ENCODE measurements around the gene LSAMP.

The LSAMP gene

DNA sequence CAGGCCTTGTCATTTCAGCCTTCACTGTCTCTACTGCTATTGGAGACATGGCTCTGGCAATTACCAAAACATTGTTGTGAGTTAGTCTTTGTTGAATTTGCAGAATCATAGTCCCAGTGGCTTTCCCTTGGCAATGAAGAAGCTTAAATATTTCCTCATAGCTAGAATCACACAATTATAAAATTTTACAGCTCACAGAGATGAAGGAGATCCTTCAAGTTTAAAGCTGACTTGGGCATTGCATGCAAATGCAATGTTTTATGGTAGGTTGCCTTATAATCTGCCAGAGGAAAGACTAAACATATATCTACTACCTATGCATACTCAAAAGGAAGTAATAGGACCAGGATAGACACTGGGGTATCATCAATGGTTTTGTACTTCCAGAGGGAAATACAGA lies 90.9 kb downstream of the LSAMP start:
- DNase-seq (ENCODE audit: low read depth) = no peak

DNA sequence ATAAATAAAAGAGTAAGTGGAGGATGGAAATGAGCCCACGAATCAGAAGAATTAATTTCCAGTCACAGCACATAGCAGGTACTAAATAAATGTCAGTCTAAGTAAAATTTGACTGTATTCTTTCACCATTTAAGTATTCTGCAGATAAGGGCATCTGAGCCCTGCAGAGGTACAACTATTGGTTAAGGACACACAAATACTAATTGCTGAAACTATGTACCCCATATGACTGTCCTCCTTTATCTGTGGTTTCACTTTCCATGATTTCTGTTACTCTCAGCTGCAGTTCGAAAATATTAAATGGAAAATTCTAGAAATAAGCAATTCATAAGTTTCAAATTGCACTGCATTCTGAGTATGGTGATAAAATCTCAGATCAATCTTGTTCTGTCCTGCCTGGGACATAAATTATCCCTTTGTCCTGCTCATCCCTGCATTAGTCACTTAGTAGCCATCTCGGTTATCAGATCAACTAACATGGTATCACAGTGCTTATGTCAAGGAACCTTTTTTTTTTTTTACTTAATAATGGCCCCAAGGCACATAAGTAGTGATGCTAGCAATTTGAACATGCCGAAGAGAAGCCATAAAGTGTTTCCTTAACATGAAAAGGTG lies 95.1 kb downstream of the LSAMP start:
- no peak for DNase-seq (ENCODE audit: low read depth)

DNA sequence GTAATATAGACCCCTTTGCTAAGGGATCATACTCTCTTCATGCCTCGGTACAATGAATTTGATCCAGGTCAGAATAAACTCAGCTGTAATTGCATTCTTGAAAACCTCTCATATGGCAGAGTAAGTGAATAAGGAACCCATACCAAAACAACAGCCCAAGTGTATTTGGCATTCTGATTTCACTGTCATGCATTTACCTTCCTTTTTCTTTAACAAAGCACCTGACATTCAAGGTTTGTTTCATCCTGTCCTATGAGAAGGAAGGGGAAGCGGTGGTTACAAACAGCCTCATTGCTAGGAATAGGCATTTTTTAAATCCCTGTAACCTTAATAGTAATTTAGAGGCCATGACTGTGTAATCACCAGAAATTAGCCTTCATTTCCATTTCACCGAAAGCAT lies 97.1 kb downstream of the LSAMP start:
- no peak for DNase-seq (ENCODE audit: low read depth)

DNA sequence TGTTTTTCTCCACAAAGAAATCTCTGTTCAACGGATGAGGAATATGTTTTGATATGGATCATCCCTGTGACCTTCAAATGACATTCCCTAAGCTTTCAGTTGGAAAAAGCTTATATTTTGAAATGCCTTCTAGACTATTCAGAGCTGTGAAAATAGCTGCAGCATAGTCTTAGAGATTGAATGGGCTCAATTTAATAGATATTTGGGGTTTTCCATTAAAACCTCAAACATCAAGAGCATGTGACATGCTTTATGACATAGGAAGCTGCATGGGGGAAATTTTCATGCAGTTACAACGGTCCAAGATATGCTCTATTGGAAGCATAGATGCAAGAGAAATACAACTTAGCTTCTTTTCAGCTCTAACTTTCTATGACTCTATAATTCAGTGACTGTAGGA lies 102.8 kb downstream of the LSAMP start:
- no peak for DNase-seq (ENCODE audit: low read depth)

DNA sequence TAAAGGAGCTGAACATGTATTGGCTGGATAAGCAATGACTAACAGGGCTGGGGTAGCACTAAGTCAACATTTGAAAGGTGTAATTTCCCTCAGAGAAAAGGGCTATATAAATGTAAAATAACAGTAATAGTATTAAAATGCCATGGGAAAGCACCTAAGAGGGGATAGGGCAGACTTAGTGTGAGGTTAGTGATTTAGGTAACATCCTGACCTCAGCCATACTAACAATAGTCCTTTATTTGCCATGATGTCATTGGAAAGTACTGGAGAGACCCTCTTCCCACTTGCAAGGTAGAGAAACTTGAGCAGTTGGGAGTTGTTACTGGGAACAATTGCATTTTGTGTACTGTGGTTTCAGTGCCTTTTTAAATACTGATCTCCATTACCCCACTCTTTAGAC lies 103.4 kb downstream of the LSAMP start:
- DNase-seq (ENCODE audit: low read depth) = no peak

DNA sequence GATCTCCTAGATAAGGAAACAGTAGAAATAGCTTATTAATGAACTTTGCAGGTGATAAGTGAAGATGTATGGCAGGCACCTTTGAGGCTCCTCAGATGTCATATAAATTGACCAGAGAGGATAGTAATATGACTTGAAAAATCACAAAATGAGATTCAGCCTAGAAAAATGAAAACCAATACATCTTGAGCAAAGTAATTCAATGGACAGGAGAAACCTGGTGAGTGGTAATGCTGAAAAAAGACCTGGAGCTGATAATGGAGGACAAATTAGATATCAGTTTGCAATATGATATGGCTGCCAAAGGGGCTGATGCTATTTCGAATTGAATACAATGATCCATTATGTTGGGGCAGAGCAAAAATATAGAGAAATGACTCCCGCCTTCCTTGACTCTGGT lies 103.9 kb downstream of the LSAMP start:
- DNase-seq (ENCODE audit: low read depth) = no peak

DNA sequence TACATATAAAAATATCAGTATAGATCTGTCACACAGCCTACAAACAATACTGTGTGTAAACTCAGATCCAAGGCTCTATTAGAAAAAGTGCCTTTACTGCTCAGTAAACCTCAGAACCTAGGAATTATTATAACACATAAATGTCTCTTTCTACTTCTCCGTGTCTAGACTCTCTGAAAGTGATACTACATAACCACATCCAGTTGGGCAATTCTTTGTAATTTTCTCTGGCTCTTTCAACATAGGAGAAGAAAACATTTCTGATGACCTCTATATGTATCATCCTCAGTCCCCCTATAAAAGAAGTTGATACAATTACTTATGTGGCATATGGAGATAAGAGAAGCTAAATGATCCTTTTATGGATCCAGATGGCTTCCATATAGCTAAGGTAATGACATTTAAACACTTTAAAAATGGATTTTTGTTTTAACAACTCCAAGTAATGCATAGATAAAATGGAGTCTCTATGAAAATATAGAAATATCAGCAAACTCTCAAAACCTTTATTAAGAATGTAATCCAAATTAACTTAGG lies 104.5 kb downstream of the LSAMP start:
- DNase-seq (ENCODE audit: low read depth) = peak; percentile 2

DNA sequence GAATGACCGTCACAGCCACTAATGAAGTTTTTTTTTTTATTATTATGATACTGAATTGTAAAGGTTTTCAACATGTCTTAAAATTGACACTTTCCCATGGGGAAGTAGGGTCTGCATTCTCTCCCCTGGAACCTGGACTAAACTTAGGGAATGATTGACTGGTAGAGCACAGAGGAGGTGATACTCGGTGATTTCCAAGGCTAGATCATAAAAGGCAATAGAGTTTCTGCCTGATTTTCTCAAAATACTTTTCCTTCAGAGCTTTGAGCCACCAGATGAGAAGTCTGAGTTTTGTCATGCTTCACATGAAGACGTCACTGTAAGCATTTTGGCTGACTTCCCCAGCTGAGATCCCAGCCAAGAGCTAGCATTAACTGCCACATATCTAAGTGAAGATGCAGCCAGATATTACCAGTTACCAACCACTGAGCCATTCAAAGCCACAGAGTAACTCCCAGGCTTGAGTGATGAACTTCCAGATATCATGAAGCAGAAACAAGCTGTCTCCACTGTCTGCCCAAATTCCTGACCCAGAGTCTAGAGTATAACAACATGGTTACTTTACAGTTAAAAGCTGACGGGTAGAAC lies 105.8 kb downstream of the LSAMP start:
- DNase-seq (ENCODE audit: low read depth) = peak; percentile 41

DNA sequence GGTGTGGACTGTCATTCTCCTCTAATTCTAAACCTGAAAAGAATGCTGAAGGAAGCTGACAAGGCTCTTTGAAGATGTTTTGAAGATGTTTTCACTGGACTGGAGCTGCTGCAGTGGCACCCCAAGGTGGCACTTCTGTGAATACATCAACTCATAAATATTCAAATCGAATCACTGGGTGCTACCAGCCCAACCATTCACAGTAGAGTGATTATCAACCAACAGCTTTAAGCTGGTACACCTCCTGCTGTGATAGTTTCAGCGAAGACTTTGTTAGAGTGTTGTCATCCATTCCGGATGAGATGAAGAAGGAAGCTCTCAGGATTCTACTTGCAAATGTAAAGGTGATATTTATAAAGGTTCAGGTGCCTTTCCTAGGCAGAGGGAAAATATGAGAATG lies 106.6 kb downstream of the LSAMP start:
- DNase-seq (ENCODE audit: low read depth) = no peak

DNA sequence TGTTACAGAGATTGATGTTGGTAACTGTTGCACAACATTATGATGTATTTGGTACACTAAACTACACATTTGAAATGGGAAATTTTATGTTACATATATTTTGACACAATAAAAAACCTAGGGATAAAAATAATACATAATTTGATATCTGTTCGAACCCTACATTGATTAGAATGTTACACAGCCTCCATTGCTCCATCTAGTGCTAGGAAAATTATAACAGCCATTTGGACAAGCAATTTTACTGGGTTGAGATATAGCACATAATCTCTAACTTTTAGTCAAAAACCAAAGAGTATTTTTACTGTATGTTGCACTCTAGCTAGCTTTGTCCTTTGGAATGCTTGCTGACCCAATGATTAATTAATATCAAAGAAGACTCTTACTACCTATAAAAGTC lies 108.1 kb downstream of the LSAMP start:
- DNase-seq (ENCODE audit: low read depth) = no peak

DNA sequence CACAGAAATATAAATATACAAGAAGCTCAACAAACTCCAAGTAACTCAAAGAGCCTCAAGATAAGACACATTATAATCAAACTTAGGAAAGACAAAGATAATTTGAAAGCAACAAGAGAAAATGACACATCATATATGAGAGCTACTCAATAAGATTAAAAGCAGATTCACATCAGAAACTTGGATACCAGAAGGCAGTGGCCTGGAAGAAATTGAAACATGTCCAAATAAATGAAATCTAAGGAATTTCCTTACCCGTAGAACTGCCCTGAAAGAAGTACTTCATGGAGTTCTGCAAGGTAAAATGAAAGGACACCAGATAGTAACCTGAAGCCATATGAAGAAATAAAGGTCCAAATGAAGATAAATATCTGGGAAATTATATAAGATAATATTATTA lies 113.9 kb downstream of the LSAMP start:
- no peak for DNase-seq (ENCODE audit: low read depth)

DNA sequence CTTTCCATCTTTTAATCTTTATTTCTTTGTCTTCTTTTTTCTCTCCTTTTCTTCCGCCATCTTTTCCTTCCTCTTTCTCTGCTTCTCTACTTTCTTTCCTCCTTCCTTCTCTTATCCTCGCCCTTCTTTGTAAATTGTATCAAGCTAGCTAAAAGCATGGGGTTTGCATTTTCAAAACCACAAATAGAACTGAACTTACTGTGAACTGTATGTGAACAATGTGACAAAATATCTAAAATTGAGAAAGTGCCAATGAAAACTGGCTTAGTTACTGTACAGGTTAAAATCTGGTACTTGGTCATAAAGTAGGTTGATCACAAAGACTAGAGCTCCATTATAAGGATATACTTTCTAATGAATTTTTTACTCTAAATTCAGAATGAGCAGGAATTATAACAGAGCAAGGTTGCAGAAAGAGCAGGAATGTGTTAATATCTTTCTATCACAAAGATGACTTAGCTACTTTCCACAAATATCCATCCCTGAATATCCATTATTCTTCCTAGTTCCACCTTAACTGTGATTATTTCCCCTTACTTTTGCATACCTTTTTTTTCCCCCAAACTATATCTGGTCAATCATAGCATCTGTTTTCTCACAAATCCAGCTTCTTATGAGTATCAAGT lies 122.4 kb downstream of the LSAMP start:
- DNase-seq (ENCODE audit: low read depth) = no peak

DNA sequence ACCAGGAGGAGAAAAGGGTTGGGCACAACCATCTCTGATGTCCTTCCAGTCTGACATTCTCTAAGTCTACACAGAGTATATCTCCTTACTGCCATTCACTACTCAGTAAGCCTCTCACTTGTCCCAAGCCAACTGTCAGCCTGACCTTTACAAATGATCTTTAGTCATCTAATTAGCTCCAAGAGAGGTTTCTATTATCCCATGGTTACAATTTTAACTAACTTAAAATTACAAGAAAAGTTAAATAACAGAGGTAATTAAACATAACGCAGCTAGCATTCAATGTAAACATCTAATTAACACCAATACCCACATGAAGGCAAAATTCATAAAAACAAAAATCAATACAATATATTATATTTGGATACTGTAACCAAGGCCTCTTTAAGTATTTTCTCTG lies 126.9 kb downstream of the LSAMP start:
- DNase-seq (ENCODE audit: low read depth) = no peak

DNA sequence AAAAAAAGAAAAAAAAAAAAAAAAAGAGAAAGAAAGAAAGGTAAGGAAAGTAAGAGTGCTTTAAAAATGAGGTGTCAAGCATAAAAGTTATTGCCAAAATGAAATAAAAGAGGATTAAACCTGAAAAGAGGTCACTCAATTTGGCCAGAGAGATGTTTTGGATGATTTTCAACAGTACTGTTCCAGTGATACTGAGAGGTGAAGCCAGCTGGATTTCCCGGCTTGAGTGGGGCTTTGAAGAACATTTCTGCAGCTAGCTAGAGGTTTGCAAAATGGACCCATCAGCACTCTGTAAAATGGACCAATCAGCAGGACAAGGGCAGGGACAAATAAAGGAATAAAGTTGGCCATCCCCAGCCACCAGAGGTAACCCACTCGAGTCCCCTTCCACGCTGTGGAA lies 128.5 kb downstream of the LSAMP start:
- no peak for DNase-seq (ENCODE audit: low read depth)

DNA sequence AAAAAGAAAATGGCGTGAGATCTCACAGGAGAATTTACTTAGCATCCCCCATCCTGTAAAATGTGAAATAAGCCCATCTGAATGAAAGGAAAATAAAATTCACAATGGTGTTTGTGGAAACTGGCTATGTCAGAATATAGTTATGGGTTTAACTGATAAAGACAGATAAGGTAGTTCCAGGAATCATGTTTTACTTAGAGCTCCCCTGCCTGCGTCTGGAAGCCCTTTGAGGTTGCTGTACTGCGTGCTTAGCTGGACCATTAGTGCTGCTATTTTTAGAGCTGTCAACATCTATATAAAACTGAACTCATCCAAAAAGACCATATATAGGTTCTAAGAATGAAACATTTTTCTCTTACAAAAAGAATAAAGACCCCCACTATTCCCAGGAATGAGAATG lies 130.8 kb downstream of the LSAMP start:
- no peak for DNase-seq (ENCODE audit: low read depth)

DNA sequence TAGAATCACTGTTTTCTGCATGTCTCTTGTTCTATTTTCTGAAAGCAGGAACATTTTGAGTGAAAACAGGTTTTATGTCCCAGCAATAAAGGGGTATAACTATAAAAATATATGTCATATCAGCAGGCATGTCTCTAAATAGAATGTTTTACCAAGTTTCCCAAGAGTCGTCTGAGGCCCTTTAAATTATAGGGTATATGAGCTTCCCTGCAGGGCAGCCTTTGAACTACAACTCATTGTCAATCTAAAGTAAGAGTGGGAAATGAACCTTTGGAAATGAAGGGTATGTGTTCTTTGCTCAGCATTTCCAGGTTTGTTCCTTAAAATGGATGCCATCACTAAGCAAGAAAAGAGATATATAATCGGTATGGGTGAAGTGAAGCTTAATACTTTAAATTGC lies 138.6 kb downstream of the LSAMP start:
- no peak for DNase-seq (ENCODE audit: low read depth)

DNA sequence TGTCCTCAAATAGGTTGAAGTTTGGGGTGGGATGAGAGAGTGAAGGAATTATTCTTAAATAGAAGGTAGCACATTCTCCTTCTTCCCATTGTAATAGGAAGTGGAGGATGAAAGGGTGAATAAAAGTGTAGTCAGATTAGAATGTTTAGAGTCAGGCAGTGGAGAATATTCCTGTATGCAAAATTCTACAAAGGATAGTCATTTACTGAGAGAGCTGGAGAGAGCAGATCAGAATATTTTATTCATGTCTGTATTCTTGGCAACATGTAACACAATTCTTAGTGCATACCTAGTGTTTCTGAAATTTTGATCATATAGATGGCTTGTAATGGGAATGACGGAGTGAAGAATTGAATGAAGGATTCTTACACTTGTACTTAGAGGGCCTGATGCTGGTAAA lies 139.1 kb downstream of the LSAMP start:
- DNase-seq (ENCODE audit: low read depth) = no peak

DNA sequence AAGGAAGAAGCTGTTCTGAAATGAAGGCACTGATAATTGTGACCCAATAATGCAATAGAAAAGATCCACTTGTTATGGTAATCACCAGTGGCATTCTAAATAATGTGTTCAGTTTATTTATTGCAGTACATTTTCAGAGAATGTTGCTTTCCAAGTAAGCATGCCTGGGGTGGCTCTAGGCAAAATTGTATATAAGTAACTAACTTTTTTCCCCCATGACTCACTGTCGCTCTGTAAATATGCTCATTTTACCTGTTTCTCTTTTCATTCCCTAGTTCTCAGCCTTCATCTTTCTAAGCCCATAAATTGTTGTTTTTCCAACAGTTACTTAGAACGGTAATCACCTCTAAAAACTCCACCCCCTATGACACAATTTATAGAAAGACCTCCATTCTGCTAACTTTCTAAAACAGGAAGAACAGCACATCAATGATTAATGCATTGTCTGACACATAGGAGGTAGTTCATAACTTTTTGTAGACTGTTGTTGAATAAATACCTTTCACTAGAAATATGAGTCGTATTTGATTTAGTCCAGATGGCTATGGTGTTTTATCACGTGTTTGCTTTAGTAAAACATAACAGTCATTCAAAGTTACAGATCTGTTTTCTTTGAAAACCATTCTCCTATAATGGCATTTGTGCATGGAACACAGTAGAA lies 143.1 kb downstream of the LSAMP start:
- DNase-seq (ENCODE audit: low read depth) = peak; percentile 7

DNA sequence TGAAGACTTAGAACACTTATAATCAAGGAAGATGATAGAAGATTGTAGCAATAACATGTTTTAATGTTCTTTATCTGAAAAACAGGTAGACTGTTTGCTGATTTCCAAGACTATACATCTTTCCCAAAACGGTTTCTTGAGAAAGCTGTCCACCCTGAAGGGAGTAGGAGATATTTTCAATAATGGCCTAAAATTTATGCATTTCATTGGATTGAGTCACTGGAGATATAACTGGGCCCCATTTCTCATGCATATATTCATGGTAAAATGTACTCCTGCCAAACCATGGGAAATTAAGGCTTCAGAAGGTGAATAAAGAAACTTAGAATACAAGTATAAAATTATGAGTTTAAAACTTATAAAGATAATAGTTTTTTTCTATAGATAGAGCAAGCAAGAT lies 143.9 kb downstream of the LSAMP start:
- DNase-seq (ENCODE audit: low read depth) = no peak

DNA sequence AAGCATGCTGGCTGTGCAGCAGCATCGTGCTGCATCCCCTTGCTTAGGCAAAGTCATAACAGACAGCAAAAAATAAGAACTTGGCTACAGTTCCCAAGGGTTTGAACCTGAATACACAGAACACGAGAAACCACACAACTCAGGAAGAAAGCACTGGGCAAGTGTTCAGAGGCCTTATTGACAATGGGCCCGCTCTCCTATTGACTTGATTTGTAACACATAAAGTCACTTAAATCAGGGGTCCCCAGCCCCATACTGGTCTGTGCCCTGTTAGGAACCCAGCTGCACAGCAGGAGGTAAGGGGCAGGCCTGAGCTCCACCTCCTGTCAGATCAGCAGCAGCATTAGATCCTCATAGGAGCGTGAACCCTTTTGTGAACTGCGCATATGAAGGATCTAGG lies 145.1 kb downstream of the LSAMP start:
- DNase-seq (ENCODE audit: low read depth) = no peak

DNA sequence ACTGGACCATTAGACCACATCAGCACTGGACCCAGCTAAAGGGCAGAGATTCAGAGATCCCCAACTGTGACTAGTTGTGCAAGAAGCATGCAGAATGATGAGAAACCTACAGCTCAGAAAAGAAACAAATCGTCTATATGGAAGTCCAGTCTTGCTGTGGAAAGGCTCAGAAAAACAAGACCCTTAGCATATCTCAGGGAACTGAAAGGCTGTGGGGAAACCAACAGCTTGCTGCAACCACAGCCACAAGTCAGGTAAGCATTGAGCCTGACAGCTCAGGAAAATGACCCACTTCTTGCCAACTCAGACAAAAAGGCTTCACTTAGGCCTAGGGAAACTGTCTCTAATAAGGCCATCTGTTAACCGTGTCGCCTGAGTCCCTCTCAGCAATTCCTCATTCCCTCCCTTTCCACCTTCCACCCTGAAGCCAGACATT lies 145.6 kb downstream of the LSAMP start:
- DNase-seq (ENCODE audit: low read depth) = no peak

DNA sequence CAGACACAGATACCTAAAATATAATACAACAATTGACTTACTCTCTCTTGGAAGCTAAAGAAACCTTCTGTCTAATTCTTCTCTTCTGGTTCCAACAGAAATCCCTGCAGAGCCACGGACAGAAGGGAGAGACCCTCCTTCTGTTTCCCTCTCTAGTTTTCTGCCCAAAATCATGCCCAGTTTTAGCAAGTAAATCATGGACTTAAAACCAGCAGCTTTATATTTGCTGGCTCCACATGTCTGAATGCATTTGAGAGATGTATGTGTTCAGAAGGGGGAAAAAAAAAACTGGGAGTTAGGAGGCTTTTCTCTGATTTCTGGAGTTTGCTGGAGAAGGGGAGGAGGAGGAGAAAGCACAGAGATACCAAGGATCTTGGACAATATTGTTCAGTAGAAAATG lies 147.1 kb downstream of the LSAMP start:
- DNase-seq (ENCODE audit: low read depth) = no peak

DNA sequence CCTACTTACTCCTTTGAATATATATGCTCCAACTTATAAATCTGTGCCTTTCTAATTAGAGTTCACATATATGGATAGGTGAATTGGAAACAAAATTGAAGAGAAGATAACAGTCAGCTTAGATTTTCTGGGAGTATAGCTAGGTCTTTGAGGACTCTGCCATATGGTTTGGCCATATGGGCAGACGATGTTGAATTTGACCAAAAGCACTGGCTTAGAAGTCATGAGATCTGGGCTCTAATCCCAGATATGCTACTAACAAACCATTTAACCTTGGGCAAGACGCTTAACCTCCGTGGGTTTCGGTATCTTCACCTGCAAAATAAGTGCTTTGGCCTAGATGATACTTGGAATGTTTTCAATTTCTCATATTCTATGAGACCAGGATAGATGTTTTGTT lies 154.1 kb downstream of the LSAMP start:
- no peak for DNase-seq (ENCODE audit: low read depth)
